Measurements from ENCODE around the gene MYCN.

GRCh38 chr2:15918761-15919356, 21.5 kb upstream of the MYCN start:
- TF ChIP-seq CTCF (IDR thresholded peaks at IDR 0.05): no peak
- no peak for TF ChIP-seq ZFX (IDR thresholded peaks at IDR 0.05; ENCODE audit: borderline replicate concordance)
